Measurements from ENCODE around the gene TTC27.

TTC27 gene

DNA sequence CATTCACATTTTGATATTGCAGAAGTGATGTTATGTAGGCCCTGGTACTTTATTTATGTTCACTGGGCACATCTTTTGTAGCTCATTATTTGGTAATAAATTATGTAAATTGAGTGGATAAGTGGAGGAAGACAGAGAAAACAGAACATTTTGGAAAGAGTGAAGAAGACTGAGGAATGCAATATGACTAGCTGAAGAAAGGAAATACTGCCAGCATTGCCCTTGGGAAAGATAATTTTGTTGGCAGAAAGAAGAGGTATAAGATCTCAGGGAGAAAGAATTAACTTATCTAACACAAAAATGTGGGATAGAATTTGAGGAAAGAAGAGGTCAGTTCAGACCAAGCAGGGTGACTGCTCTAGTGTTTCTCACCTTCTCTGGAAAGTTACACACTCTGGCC, 118.8 kb downstream of the TTC27 start:
- ATAC-seq (ENCODE audit: insufficient read depth, low read depth) (no peak), DNase-seq (no peak)
- Histone ChIP-seq H3K9ac (ENCODE audit: low read depth, low read length) (no peak overlapping the region), H3K4me2 (ENCODE audit: insufficient read depth, low read length) (no peak overlapping the region), H3K4me3 (ENCODE audit: low read depth in 1 of 2, low read length in 2 of 2) (no peak overlapping the region), H4K20me1 (ENCODE audit: insufficient read depth, low read length) (no peaks in the 10 kb centered on the region), H3K27ac (ENCODE audit: low read length) (no peak overlapping the region), H3K27me3 (ENCODE audit: insufficient read depth, low read length, poor library complexity) (no peaks in the 10 kb centered on the region), H3K4me1 (ENCODE audit: insufficient read depth, low read length) (no peaks in the 10 kb centered on the region), H3K79me2 (ENCODE audit: insufficient read depth, low read length) (no peaks in the 10 kb centered on the region), H3K36me3 (ENCODE audit: insufficient read depth, low read length) (peaks cover 40% of the 10 kb centered on the region; the same call in 1 of the 2 replicates), H3K9me3 (ENCODE audit: insufficient read depth, low read length, severe bottlenecking) (peaks cover 6% of the 10 kb centered on the region), H2AFZ (ENCODE audit: low read depth, low read length) (no peak overlapping the region)
- TF ChIP-seq, protein P1, sequence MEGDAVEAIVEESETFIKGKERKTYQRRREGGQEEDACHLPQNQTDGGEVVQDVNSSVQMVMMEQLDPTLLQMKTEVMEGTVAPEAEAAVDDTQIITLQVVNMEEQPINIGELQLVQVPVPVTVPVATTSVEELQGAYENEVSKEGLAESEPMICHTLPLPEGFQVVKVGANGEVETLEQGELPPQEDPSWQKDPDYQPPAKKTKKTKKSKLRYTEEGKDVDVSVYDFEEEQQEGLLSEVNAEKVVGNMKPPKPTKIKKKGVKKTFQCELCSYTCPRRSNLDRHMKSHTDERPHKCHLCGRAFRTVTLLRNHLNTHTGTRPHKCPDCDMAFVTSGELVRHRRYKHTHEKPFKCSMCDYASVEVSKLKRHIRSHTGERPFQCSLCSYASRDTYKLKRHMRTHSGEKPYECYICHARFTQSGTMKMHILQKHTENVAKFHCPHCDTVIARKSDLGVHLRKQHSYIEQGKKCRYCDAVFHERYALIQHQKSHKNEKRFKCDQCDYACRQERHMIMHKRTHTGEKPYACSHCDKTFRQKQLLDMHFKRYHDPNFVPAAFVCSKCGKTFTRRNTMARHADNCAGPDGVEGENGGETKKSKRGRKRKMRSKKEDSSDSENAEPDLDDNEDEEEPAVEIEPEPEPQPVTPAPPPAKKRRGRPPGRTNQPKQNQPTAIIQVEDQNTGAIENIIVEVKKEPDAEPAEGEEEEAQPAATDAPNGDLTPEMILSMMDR (IDR thresholded peaks at IDR 0.05; ENCODE audit: borderline replicate concordance, extremely low read depth, low read length, poor library complexity, severe bottlenecking), result no peak
- no peak for TF ChIP-seq EZH2 (IDR thresholded peaks at IDR 0.05; ENCODE audit: borderline replicate concordance, low read depth, low read length, severe bottlenecking)

DNA sequence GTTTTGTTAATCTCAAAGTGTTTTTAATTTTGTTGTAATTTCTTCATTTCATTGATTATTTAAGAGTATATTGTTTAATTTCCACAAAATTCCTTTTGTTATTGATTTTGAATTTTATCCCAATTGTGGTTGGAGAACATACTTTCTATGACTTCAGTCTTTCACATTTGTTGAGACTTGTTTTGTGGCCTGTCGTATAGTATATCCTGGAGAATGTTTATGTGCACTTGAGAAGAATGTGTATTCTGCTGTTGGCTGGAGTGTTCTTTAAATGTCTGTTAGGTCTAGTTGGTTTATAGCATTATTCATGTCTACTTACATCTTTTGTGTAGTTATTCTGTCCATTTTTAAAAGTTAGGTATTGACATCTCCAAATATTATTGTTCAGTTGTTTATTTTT, 120.3 kb downstream of the TTC27 start:
- H3K79me2 ChIP-seq (ENCODE audit: insufficient read depth, low read length), result no peaks in the 10 kb centered on the region
- peaks cover 8% of the 10 kb centered on the region for H3K9me3 ChIP-seq (ENCODE audit: insufficient read depth, low read length, severe bottlenecking)
- H3K4me1 ChIP-seq (ENCODE audit: insufficient read depth, low read length), result no peaks in the 10 kb centered on the region
- no peak overlapping the region for H3K4me2 ChIP-seq (ENCODE audit: insufficient read depth, low read length)
- no peak for DNase-seq
- no peak overlapping the region for H3K27ac ChIP-seq (ENCODE audit: low read length)
- no peak overlapping the region for H2AFZ ChIP-seq (ENCODE audit: low read depth, low read length)
- H3K36me3 ChIP-seq (ENCODE audit: insufficient read depth, low read length), result peaks cover 48% of the 10 kb centered on the region; the same call in 1 of the 2 replicates
- no peaks in the 10 kb centered on the region for H4K20me1 ChIP-seq (ENCODE audit: insufficient read depth, low read length)
- H3K9ac ChIP-seq (ENCODE audit: low read depth, low read length), result no peak overlapping the region
- H3K27me3 ChIP-seq (ENCODE audit: insufficient read depth, low read length, poor library complexity), result no peaks in the 10 kb centered on the region
- no peak for ATAC-seq (ENCODE audit: insufficient read depth, low read depth)
- H3K4me3 ChIP-seq (ENCODE audit: low read depth in 1 of 2, low read length in 2 of 2), result no peak overlapping the region
- TF ChIP-seq EZH2 (IDR thresholded peaks at IDR 0.05; ENCODE audit: borderline replicate concordance, low read depth, low read length, severe bottlenecking), result no peak
- TF ChIP-seq, protein P1 (IDR thresholded peaks at IDR 0.05; ENCODE audit: borderline replicate concordance, extremely low read depth, low read length, poor library complexity, severe bottlenecking), result no peak

DNA sequence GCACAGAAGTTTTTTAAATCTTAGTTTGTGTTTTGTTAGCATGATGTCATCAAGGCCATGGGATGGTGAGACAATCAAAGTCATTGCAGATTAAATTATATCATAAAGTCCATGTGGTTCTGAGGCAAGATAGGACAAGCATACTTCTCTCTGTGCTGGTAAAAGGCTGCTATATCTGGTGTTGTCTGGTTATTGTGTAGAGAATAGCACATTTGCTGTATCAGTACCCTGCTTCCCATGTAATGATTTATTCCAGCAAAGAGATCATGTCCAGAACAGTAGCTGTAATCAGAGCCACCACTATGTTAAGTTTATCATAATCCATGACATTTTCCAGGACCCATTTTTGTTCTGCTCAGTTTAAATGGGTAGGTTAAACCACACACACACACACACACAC, 123.0 kb downstream of the TTC27 start:
- no peak overlapping the region for H3K27ac ChIP-seq (ENCODE audit: low read length)
- H3K4me3 ChIP-seq (ENCODE audit: low read depth in 1 of 2, low read length in 2 of 2), result no peak overlapping the region
- H3K4me1 ChIP-seq (ENCODE audit: insufficient read depth, low read length), result peaks cover 2% of the 10 kb centered on the region
- H3K36me3 ChIP-seq (ENCODE audit: insufficient read depth, low read length), result peaks cover 44% of the 10 kb centered on the region; the same call in 1 of the 2 replicates
- no peaks in the 10 kb centered on the region for H3K27me3 ChIP-seq (ENCODE audit: insufficient read depth, low read length, poor library complexity)
- H3K9me3 ChIP-seq (ENCODE audit: insufficient read depth, low read length, severe bottlenecking), result peaks cover 10% of the 10 kb centered on the region
- H2AFZ ChIP-seq (ENCODE audit: low read depth, low read length), result no peak overlapping the region
- H3K9ac ChIP-seq (ENCODE audit: low read depth, low read length), result no peak overlapping the region
- DNase-seq, result no peak
- no peak for TF ChIP-seq EZH2 (IDR thresholded peaks at IDR 0.05; ENCODE audit: borderline replicate concordance, low read depth, low read length, severe bottlenecking)
- TF ChIP-seq, protein P1 (IDR thresholded peaks at IDR 0.05; ENCODE audit: borderline replicate concordance, extremely low read depth, low read length, poor library complexity, severe bottlenecking), result no peak
- no peak for ATAC-seq (ENCODE audit: insufficient read depth, low read depth)
- H3K79me2 ChIP-seq (ENCODE audit: insufficient read depth, low read length), result no peaks in the 10 kb centered on the region
- no peaks in the 10 kb centered on the region for H4K20me1 ChIP-seq (ENCODE audit: insufficient read depth, low read length)
- no peak overlapping the region for H3K4me2 ChIP-seq (ENCODE audit: insufficient read depth, low read length)

DNA sequence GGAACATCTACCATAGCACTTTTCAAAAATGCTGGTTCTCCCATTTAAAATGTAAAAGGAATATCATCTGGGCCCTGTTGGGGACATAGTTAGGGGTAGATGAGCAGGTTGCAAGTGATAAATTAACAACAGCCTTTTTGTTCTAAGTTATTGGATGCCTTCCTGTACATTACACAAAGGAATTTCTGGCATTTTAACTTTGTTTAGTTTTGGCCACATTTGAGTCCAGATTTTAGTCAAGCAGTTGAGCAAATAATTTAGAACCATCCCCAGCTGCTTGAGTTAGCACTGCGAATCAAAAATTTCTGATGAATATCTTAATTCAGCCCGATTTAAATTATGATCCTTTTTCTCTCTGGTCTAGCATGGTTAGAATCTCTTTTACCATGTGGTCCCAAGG, 124.4 kb downstream of the TTC27 start:
- Histone ChIP-seq H3K4me2 (ENCODE audit: insufficient read depth, low read length) (no peak overlapping the region), H3K36me3 (ENCODE audit: insufficient read depth, low read length) (peaks cover 43% of the 10 kb centered on the region; the same call in 1 of the 2 replicates), H3K9me3 (ENCODE audit: insufficient read depth, low read length, severe bottlenecking) (peaks cover 6% of the 10 kb centered on the region), H2AFZ (ENCODE audit: low read depth, low read length) (no peak overlapping the region), H3K4me3 (ENCODE audit: low read depth in 1 of 2, low read length in 2 of 2) (no peak overlapping the region), H3K79me2 (ENCODE audit: insufficient read depth, low read length) (no peaks in the 10 kb centered on the region), H3K27me3 (ENCODE audit: insufficient read depth, low read length, poor library complexity) (no peaks in the 10 kb centered on the region), H3K27ac (ENCODE audit: low read length) (no peak overlapping the region), H3K9ac (ENCODE audit: low read depth, low read length) (no peak overlapping the region), H3K4me1 (ENCODE audit: insufficient read depth, low read length) (peaks cover 6% of the 10 kb centered on the region), H4K20me1 (ENCODE audit: insufficient read depth, low read length) (no peaks in the 10 kb centered on the region)
- TF ChIP-seq, protein P1 (IDR thresholded peaks at IDR 0.05; ENCODE audit: borderline replicate concordance, extremely low read depth, low read length, poor library complexity, severe bottlenecking), result no peak
- no peak for TF ChIP-seq EZH2 (IDR thresholded peaks at IDR 0.05; ENCODE audit: borderline replicate concordance, low read depth, low read length, severe bottlenecking)
- ATAC-seq (ENCODE audit: insufficient read depth, low read depth) (no peak), DNase-seq (no peak)

Measured in DND-41 (cell line).